ENCODE data around the gene C3.

Gene C3

DNA sequence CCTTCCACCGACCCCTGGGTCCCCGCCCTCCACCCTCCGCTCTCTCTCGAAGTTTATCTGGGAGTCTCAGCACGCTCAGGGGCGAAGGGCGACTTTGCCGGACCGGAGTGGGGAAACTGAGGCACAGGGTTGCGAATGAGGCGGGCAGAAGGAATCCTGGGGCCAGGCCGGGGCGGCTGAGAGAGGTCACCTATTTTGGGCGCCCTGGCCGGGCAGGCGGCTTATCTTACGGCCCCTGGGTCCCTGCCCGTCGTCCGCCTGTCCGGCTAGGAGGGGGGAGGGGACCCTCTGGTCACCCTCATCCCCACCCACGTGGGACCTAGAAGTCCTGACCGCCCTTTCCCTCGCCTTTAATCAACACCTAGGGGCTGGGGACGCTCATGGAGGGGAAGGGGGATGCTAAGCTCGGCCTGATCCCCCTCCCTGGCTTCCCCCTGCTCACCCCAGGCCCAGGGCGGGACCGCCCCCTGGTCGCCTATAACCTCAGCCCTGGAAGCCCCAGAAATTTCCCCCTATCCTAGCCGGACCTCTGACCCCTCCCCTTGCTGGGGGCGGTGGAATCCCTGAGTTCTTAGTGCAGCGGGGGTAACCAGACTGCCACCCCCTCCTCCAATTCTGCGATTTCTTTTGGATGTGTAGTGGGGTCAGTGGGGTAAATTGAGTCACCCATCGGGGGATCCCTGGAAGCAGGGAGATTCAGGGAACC is 19.6 kb upstream of the C3 start:
- peaks cover 50% of the 10 kb centered on the region for H3K4me1 ChIP-seq (ENCODE audit: insufficient read depth, low read length)

DNA sequence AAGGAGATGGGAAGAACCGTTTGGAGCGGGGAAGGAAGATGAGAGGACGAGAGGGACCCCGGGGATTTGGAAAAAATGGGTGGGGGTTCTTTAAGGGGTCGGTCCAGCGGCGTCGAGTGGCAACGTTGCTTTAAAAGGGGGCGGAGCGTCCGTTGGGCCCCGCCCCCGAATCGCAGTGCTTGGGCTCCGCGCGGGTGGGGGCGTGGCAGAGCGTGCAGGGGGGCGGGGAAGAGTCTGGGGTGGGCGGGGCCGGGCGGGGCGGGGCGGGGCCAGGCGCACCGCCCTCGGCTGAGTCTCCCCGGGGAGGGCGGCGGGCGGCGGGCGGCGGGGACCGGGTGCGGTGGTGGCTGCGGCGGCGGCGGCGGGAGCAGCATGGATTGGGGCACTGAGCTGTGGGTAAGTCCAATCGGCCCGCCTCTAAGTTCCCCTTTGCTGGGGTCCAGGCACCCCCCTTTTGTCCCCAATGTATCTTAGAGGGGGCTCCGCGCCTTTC is 19.0 kb upstream of the C3 start, which contains the start of gene TRIP10:
Gene TRIP10 (plus strand): TSS at position 291 of the 493 bp plus-strand sequence. CDS start 82 bp downstream, at position 373.
- Histone ChIP-seq H2AFZ (ENCODE audit: low read depth, low read length) (peak within 1 kb of the TSS; percentile 33), H3K36me3 (ENCODE audit: insufficient read depth, low read length) (no peaks in the 10 kb centered on the region), H3K4me1 (ENCODE audit: insufficient read depth, low read length) (peaks cover 47% of the 10 kb centered on the region), H3K9me3 (ENCODE audit: low read length) (no peaks in the 10 kb centered on the region), H3K27me3 (ENCODE audit: insufficient read depth, low read length) (no peaks in the 10 kb centered on the region), H3K4me3 (ENCODE audit: low read length) (peak within 1 kb of the TSS; percentile 57)

More for the DNA sequence above, 19.6 kb upstream of the C3 start:
- Histone ChIP-seq H3K27me3 (ENCODE audit: insufficient read depth, low read length) (no peaks in the 10 kb centered on the region), H3K4me3 (ENCODE audit: low read length) (peak overlapping the region; percentile 57), H2AFZ (ENCODE audit: low read depth, low read length) (no peak overlapping the region), H3K36me3 (ENCODE audit: insufficient read depth, low read length) (peaks cover 4% of the 10 kb centered on the region), H3K9me3 (ENCODE audit: low read length) (no peaks in the 10 kb centered on the region)

DNA sequence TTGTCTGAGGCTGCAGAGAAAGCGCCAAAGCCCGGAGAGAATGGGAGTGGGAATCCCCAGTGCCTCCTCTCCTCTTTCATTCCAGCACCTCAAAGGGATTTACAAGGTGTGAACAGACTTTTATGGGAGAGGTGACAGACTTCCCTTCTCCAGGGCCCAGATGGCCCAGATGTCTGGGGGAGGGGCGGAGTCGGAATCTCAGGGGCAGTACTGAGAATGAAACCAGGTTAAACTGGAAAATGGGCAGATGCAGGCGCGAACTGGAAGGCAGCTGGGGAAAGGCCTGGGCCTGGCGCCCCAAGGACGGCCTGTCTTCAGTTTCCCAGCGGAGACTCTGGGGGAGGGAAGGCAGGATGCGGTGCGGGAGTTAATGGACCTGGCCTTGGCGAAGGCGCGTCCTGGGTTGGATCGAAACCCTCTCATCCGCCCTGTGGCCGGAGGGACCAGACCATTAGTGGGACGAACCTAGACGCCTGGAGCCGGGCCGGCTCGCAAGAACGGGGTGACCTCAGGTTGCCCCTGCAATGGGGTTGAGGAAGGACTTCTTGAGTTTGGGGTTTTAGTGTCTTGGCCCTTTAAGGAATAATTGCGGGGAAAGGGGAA is 18.4 kb upstream of the C3 start:
- H3K27me3 ChIP-seq (ENCODE audit: insufficient read depth, low read length), result no peaks in the 10 kb centered on the region
- peak overlapping the region; percentile 33 for H2AFZ ChIP-seq (ENCODE audit: low read depth, low read length)
- H3K4me1 ChIP-seq (ENCODE audit: insufficient read depth, low read length), result peaks cover 41% of the 10 kb centered on the region
- no peaks in the 10 kb centered on the region for H3K9me3 ChIP-seq (ENCODE audit: low read length)
- peak overlapping the region; percentile 34 for H3K4me3 ChIP-seq (ENCODE audit: low read length)
- no peaks in the 10 kb centered on the region for H3K36me3 ChIP-seq (ENCODE audit: insufficient read depth, low read length)

DNA sequence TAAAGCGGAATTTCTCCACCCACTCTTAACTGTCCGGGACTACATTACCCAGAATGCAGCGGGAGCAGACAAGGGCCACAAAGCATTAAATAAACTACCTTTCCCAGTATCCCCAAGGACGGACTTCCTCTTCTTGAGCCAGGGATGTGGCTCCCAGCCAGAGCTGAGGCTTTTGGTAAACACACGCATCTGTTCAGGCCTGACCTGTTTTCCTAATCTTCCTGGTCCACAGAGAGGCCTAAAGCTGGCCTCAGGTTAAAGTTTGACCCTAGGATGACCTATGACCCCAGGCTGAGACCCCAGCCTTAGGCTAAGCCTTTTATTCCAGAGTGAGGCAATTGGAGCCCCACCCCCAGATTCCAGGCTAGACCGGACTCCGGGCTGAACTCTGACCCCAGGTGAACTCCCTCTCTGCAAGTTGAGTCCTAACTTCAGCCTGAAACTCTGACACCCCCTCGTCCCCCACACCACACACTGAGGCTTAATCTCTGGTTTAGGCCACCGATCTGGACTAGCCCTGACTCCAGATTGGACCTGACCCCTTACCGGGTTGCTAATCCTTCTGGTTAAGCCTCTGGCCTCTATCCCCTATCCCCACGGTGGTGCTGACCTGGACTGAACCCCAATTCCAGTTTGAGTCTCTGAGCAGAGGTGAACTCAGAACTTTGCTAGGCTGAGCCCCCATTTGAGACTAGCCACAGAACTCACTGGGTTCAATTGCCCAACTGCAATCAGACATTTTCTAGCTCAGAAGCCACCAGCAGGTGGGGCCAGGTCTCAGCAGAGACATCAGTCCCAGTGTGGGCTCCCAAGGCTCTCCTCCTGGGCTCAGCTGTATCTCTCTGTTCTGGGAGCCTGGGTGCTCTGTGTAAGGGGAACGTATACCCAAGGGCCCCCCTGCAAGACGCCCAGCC is 17.7 kb upstream of the C3 start:
- no peaks in the 10 kb centered on the region for H3K27me3 ChIP-seq (ENCODE audit: insufficient read depth, low read length)
- H2AFZ ChIP-seq (ENCODE audit: low read depth, low read length), result peak overlapping the region; percentile 33
- peaks cover 35% of the 10 kb centered on the region for H3K4me1 ChIP-seq (ENCODE audit: insufficient read depth, low read length)
- peak overlapping the region; percentile 46 for H3K4me3 ChIP-seq (ENCODE audit: low read length)
- H3K9me3 ChIP-seq (ENCODE audit: low read length), result no peaks in the 10 kb centered on the region
- no peaks in the 10 kb centered on the region for H3K36me3 ChIP-seq (ENCODE audit: insufficient read depth, low read length)

DNA sequence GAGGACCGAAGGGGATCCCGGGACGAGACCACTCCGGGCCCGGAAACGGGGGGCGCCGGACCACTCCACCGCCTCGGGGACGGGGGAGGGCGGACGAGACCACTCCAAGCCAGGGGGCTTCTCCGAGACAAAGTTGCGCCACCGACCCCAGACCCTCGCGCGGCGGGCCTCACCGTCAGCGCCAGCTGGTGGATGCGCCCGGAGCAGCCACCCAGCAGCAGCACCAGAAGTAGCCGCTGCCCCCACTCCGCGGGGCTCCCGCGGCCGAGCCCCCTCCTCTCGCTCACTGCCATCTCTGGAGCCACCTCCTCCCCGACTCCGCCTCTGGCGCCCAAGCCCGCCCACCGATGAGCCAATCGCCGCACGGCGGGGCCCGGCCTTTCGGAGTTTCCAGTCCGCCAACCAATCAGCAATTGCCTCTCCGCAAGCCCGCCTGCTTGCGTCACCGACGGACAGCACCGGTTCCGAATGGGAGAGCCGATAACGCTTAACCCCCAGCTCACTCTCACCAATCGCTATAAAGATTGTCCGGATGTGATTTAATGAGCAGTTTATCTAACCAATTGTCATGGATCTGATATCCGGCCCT is 16.9 kb upstream of the C3 start, which contains the start of gene GPR108:
Gene GPR108 (minus strand): TSS at position 297 of the 589 bp plus-strand sequence. CDS start 4 bp downstream, at position 293.
- H3K36me3 ChIP-seq (ENCODE audit: insufficient read depth, low read length), result no peaks in the 10 kb centered on the region
- H2AFZ ChIP-seq (ENCODE audit: low read depth, low read length), result peak within 1 kb of the TSS; percentile 75
- no peaks in the 10 kb centered on the region for H3K9me3 ChIP-seq (ENCODE audit: low read length)
- peak within 1 kb of the TSS; percentile 82 for H3K4me3 ChIP-seq (ENCODE audit: low read length)
- no peaks in the 10 kb centered on the region for H3K27me3 ChIP-seq (ENCODE audit: insufficient read depth, low read length)
- peaks cover 29% of the 10 kb centered on the region for H3K4me1 ChIP-seq (ENCODE audit: insufficient read depth, low read length)

DNA sequence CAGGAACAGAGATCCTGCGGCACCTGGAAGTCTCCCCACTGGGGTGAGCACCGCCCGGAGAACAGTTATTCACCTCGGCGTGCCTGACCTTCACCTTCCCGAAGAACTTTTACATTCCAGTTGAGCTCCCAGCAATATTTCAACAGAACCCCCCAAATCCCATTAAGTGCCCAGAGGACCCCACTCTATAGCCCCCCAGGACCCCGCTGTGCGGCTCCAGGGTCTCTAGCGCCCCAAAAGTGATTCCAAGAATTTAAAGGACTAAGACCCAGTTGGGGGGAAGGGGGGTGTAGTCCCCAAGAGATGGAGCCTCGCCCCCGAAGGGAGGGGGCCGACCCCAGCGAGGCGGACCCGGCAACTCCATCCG is 16.4 kb upstream of the C3 start:
- no peaks in the 10 kb centered on the region for H3K27me3 ChIP-seq (ENCODE audit: insufficient read depth, low read length)
- H2AFZ ChIP-seq (ENCODE audit: low read depth, low read length), result peak overlapping the region; percentile 75
- no peaks in the 10 kb centered on the region for H3K36me3 ChIP-seq (ENCODE audit: insufficient read depth, low read length)
- H3K4me3 ChIP-seq (ENCODE audit: low read length), result peak overlapping the region; percentile 82
- H3K9me3 ChIP-seq (ENCODE audit: low read length), result no peaks in the 10 kb centered on the region
- H3K4me1 ChIP-seq (ENCODE audit: insufficient read depth, low read length), result peaks cover 29% of the 10 kb centered on the region

DNA sequence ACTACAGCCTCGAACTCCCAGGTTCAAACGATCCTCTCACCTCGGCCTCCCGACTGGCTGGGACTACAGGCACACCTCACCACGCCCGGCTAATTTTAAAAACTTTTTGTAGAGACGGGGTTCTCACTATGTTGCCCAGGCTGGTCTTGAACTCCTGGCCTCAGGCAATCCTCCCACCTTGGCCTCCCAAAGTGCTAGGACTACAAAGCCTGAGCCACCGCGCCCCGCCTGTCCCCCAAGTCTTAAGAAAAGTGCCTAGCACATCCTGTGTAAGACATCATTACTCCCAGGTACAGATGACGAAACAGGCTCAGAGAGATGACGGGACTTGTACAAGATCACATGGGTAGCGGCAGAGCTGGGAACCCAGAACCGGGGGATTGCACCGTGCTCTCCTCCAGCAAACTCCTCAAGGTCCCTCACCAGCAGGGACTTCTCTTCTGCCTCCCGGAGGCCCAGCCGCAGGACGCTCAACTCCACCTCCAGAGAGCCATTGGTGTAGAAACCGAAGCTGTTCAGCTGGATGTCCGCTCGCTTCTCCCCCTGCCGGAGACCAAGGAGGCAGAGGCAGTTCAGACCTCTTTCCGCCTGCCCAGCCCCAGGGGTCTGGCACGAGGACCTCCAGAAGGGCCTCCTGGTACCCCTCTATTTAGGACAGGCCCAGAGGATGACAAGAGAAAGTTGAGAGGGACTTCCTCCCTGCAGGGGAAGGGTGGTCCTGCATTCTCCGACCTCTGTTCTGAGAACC is 15.9 kb upstream of the C3 start:
- peaks cover 29% of the 10 kb centered on the region for H3K4me1 ChIP-seq (ENCODE audit: insufficient read depth, low read length)
- H3K9me3 ChIP-seq (ENCODE audit: low read length), result no peaks in the 10 kb centered on the region
- peak overlapping the region; percentile 82 for H3K4me3 ChIP-seq (ENCODE audit: low read length)
- peak overlapping the region; percentile 75 for H2AFZ ChIP-seq (ENCODE audit: low read depth, low read length)
- no peaks in the 10 kb centered on the region for H3K36me3 ChIP-seq (ENCODE audit: insufficient read depth, low read length)
- no peaks in the 10 kb centered on the region for H3K27me3 ChIP-seq (ENCODE audit: insufficient read depth, low read length)

DNA sequence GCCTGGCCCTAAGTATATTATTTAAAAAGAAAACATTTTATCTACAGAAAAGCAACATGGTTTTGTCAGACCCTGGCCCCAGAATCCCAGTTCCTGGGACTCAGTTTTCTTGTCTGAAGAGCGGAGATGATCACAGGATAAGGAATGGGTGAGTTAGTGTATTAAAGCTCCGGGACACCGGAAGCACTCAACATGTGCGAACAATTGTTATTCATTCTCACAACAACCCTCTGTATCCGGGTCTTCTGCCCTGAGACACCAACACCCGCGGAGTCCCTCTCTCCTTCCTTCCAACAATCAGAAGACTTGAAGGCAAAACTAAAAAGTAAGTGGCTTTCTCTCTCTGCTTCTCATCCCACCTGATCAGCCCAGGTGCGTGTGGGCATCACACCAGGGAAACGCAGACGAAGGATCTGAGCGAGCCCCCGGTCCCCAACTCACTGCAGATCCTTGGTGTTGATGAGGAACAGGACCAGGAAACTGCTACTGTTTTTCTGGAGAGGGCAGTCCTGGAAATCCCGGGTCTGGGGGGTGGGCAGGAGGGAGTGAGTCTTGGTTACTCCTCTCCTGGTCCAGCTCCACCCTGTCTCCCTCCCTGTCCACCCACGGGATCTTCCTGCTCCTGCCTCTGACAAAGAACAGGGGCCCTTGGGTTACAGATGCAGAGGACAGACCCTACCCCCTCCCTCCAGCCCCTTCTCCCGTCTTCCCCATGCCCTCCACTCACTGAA is 14.9 kb upstream of the C3 start:
- H3K4me3 ChIP-seq (ENCODE audit: low read length), result no peak overlapping the region
- H2AFZ ChIP-seq (ENCODE audit: low read depth, low read length), result no peak overlapping the region
- no peaks in the 10 kb centered on the region for H3K9me3 ChIP-seq (ENCODE audit: low read length)
- peaks cover 21% of the 10 kb centered on the region for H3K4me1 ChIP-seq (ENCODE audit: insufficient read depth, low read length)
- no peaks in the 10 kb centered on the region for H3K27me3 ChIP-seq (ENCODE audit: insufficient read depth, low read length)
- no peaks in the 10 kb centered on the region for H3K36me3 ChIP-seq (ENCODE audit: insufficient read depth, low read length)

DNA sequence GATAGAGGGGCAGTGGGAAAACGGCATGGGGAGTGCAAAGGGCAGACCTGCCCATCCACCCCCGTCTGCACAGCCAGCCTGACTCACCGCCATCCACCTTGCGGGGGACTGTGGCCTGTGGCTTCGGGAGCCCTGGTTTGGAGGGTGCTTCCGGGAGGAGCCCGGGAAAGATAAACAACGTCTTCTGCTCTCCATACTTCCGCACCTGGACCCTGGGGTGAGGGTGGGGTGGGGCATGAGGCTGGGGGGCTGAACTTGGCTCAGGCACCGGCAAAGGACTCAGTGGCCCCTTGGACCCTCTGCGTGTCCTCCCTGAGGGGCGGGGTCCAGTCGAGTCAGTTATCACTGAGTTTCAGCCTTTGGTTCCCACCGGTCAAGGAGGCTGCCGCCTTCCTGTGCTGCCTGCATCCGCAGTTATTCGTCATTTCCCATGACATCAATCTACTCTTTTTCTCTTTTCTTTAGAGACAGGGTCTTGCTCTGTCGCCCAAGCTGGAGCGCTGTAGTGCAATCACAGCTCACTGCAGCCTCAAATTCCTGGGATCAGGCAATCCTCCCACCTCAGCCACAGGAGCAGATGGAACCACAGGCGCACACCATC is 13.7 kb upstream of the C3 start:
- H3K36me3 ChIP-seq (ENCODE audit: insufficient read depth, low read length), result no peaks in the 10 kb centered on the region

DNA sequence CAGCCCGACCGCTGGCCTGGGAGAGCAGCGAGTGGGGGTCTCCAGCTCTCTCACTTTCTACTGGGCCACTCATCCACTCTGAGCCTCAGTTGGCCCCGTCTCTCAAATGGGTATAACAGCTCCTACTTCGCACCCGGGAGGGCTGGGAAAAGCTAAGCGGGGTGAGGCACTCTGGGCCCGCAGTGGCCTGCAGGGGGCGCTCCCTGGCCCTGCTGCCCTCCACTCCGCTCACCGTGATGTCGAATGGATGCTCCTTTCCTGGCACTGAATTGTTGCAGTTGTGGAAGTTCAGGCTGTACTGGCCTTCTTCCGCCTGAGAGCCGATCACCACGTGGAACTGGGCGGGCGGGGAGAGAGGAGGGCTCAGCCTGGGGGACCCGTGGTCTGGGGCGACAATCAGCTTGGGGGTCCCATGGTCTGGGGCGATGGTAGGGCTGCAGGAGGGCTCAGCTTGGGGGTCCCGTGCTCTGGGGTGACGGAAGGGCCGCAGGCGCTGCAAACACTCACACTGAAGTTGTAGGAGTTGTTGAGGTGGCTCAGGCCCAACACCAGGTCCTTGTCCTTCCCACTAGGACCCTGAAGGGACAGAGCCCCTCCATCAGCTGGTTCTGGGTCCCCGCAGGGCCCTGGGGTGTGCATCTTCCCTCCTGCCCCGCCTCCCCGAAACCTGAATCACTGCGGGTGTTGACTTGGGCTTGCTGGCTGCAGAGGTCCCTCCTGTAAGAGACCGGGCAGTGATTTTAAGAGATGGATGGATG is 13.1 kb upstream of the C3 start:
- no peak overlapping the region for H2AFZ ChIP-seq (ENCODE audit: low read depth, low read length)
- H3K4me3 ChIP-seq (ENCODE audit: low read length), result no peak overlapping the region
- H3K9me3 ChIP-seq (ENCODE audit: low read length), result no peaks in the 10 kb centered on the region
- no peaks in the 10 kb centered on the region for H3K27me3 ChIP-seq (ENCODE audit: insufficient read depth, low read length)
- H3K4me1 ChIP-seq (ENCODE audit: insufficient read depth, low read length), result peaks cover 12% of the 10 kb centered on the region
- H3K36me3 ChIP-seq (ENCODE audit: insufficient read depth, low read length), result no peaks in the 10 kb centered on the region

More for the DNA sequence above, 13.7 kb upstream of the C3 start:
- no peaks in the 10 kb centered on the region for H3K27me3 ChIP-seq (ENCODE audit: insufficient read depth, low read length)
- no peaks in the 10 kb centered on the region for H3K9me3 ChIP-seq (ENCODE audit: low read length)
- H3K4me3 ChIP-seq (ENCODE audit: low read length), result no peak overlapping the region
- peaks cover 18% of the 10 kb centered on the region for H3K4me1 ChIP-seq (ENCODE audit: insufficient read depth, low read length)
- no peak overlapping the region for H2AFZ ChIP-seq (ENCODE audit: low read depth, low read length)

DNA sequence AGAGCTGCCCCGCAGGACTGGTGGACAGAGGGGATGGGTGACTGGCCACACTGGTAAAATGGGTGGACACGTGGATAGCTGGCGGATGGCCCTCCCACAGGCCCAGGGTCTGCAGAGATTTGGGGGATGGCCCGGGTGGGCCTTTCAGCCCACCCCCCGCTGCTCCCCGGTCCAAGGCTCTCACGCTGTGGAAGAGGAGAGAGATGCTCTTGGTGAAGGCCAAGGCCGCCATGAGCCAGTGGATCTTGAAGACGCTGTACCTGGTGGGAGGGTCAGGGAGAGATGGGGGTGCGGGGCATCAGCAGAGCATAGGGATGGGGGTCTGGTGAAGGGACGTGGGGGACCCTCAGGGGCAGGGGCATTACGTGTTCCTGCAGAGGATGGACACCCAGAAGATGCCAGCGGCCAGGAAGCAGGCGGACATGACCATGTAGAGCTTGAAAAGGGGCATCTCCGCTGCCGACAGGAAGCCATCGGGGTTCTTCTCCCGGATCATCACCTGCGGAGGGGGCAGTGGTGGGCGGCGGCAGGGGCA is 12.4 kb upstream of the C3 start:
- H3K4me1 ChIP-seq (ENCODE audit: insufficient read depth, low read length), result peaks cover 5% of the 10 kb centered on the region
- no peaks in the 10 kb centered on the region for H3K9me3 ChIP-seq (ENCODE audit: low read length)
- H3K27me3 ChIP-seq (ENCODE audit: insufficient read depth, low read length), result no peaks in the 10 kb centered on the region
- H3K4me3 ChIP-seq (ENCODE audit: low read length), result no peak overlapping the region
- H3K36me3 ChIP-seq (ENCODE audit: insufficient read depth, low read length), result no peaks in the 10 kb centered on the region
- H2AFZ ChIP-seq (ENCODE audit: low read depth, low read length), result no peak overlapping the region

Data from neuron (in vitro differentiated cells).